Neural cell (in vitro differentiated cells): ENCODE measurements around the gene FAM200B.

Source experiments
- EP300 ChIP-seq: fragments of 450-650 bp; conservative IDR thresholded peaks from 2 replicates; pipeline ENCODE4 v1.6.1; 2014; ENCODE audit warnings: antibody characterized with exemption, mild to moderate bottlenecking, moderate library complexity; ENCODE audit not compliant: poor library complexity, severe bottlenecking
- MXI1 ChIP-seq: fragments of 450-650 bp; conservative IDR thresholded peaks from 2 replicates; pipeline ENCODE4 v1.6.1; 2014; ENCODE audit warnings: antibody characterized with exemption, mild to moderate bottlenecking; ENCODE audit not compliant: poor library complexity, severe bottlenecking

GRCh38 chr4:15676039-15676438 is 5.6 kb upstream of the FAM200B start:
- TF ChIP-seq EP300: no peak
- TF ChIP-seq MXI1: no peak
